K562 (cell line): ENCODE data around the gene STOX1. TPM values are rescaled to one million over a fixed set of nuclear protein-coding genes. Genes with fewer than 3 reads are reported as not detected.
A peak's percentile ranks its signal among the peaks of the same experiment; 100 is the strongest.

Source experiments
- ATF3 ChIP-seq, 2 experiments: fragments of 450-650 bp in 1 of 2; sonication (generic) in 1 of 2; formaldehyde crosslinking in 1 of 2; IDR thresholded peaks in 1 of 2; conservative IDR thresholded peaks in 1 of 2; 2 replicates each; pipeline versions ENCODE4 v1.6.1 to v1.8.1; 2016 to 2023; ENCODE audit warnings: mild to moderate bottlenecking in 2 of 2, moderate library complexity in 2 of 2, inconsistent platforms in 1 of 2, missing genetic modification reagents in 1 of 2
- CCNT2 ChIP-seq: IDR thresholded peaks from 2 replicates; pipeline ENCODE4 v1.6.1; 2011; ENCODE audit warnings: borderline replicate concordance, low read depth, mild to moderate bottlenecking, moderate library complexity, mixed read lengths, low read length; ENCODE audit not compliant: insufficient read length; ENCODE audit errors: extremely low read depth
- CREB1 ChIP-seq, 2 experiments: sonication (generic) in 1 of 2; formaldehyde crosslinking in 1 of 2; IDR thresholded peaks; 2 replicates each; pipeline versions ENCODE4 v1.6.1 to v1.8.0; 2012 to 2022; ENCODE audit warnings: inconsistent platforms in 1 of 2, mild to moderate bottlenecking in 1 of 2, missing genetic modification reagents in 1 of 2, moderate library complexity in 1 of 2
- EHMT2 ChIP-seq: fragments of 450-650 bp; IDR thresholded peaks from 2 replicates; pipeline ENCODE4 v1.6.1; 2018; ENCODE audit warnings: antibody characterized with exemption
- KAT7 ChIP-seq: sonication (generic); formaldehyde crosslinking; IDR thresholded peaks from 2 replicates; pipeline ENCODE4 v1.8.0; 2022; ENCODE audit warnings: missing genetic modification reagents, mild to moderate bottlenecking, borderline replicate concordance
- KDM5B ChIP-seq: fragments of 200-600 bp; sonication (generic); IDR thresholded peaks from 2 replicates; pipeline ENCODE4 v1.6.1; 2012; ENCODE audit warnings: low read depth, mild to moderate bottlenecking, moderate library complexity, low read length, control low read depth, inconsistent platforms; ENCODE audit not compliant: insufficient replicate concordance
- NBN ChIP-seq: fragments of 450-650 bp; IDR thresholded peaks from 2 replicates; pipeline ENCODE4 v1.6.1; 2016; ENCODE audit warnings: low read depth, mild to moderate bottlenecking
- NR4A1 ChIP-seq, 2 experiments: fragments of 250-450 bp in 1 of 2; fragments of 450-650 bp in 1 of 2; sonication (Bioruptor Pico) in 1 of 2; IDR thresholded peaks; 2 replicates each; pipeline versions ENCODE4 v1.4.0 to v1.6.1; 2016 to 2020; ENCODE audit warnings: mild to moderate bottlenecking in 2 of 2, missing compliant biosample characterization in 1 of 2, missing genetic modification characterization in 1 of 2, moderate library complexity in 1 of 2
- NUFIP1 ChIP-seq: fragments of 450-650 bp; IDR thresholded peaks from 2 replicates; pipeline ENCODE4 v1.6.1; 2018; ENCODE audit not compliant: partially characterized antibody
- RBM25 ChIP-seq: fragments of 200-400 bp; formaldehyde crosslinking; IDR thresholded peaks from 2 replicates; pipeline ENCODE4 v1.6.1; 2018; ENCODE audit warnings: low read length, low read depth, moderate library complexity; ENCODE audit not compliant: severe bottlenecking
- ZNF143 ChIP-seq: sonication (generic); formaldehyde crosslinking; IDR thresholded peaks from 2 replicates; pipeline ENCODE4 v1.9.0; 2022; ENCODE audit warnings: mild to moderate bottlenecking, missing genetic modification reagents
- ZNF175 ChIP-seq: fragments of 200-800 bp; sonication (Bioruptor generic); IDR thresholded peaks from 2 replicates; pipeline ENCODE4 v1.6.1; 2016; ENCODE audit warnings: low read depth, mild to moderate bottlenecking, missing genetic modification characterization, missing compliant biosample characterization
- polyA plus RNA-seq, 8 experiments: library from polyadenylated mRNA; depleted of rRNA in 4 of 8; stranded (reverse) in 5 of 8; unstranded in 3 of 8; fragments of >200 nt; fragmentation: Nextera tagmentation in 2 of 8; fragmentation: Illumina TruSeq in 1 of 8; extraction: Ambion mirVana in 2 of 8; extraction: Trizol in 1 of 8; gene quantifications; 2 replicates each; pipeline versions ENCODE4 v1.2.1 to v1.2.3, GENCODE V29; 2011 to 2014; ENCODE audit warnings: inconsistent platforms in 1 of 8, missing spikeins in 1 of 8
- total RNA-seq, 7 experiments: library from RNA; depleted of rRNA in 6 of 7; stranded (reverse); fragments of >200 nt in 6 of 7; fragmentation: Illumina TruSeq in 2 of 7; extraction: Trizol in 2 of 7; gene quantifications; 2 replicates each; pipeline versions ENCODE4 v1.2.1 to v1.2.3, GENCODE V29; 2011 to 2021; ENCODE audit warnings: low replicate concordance in 1 of 7
- TF ChIP-seq, protein P1 (sequence below): fragments of 250-450 bp; sonication (Bioruptor Pico); IDR thresholded peaks from 2 replicates; pipeline ENCODE4 v1.9.0; 2021; ENCODE audit warnings: mild to moderate bottlenecking, inconsistent platforms
- TF ChIP-seq, protein P2 (sequence below), 2 experiments: fragments of 450-650 bp; IDR thresholded peaks; 2 replicates each; pipeline ENCODE4 v1.6.1; 2018; ENCODE audit warnings: mild to moderate bottlenecking in 2 of 2, low read depth in 1 of 2; ENCODE audit not compliant: partially characterized antibody in 2 of 2
- TF ChIP-seq, protein P3 (sequence below), 2 experiments: fragments of 450-650 bp; conservative IDR thresholded peaks; 2 replicates each; pipeline ENCODE4 v1.6.1; 2017; ENCODE audit warnings: mild to moderate bottlenecking in 2 of 2, moderate library complexity in 2 of 2

Gene STOX1
- total and polyA plus RNA-seq, 9 of the 15 experiments (the other 6 are each of a cell fraction or from before 2014, with no cell fraction given) = 0.09 to 0.87 (median 0.29) TPM

DNA sequence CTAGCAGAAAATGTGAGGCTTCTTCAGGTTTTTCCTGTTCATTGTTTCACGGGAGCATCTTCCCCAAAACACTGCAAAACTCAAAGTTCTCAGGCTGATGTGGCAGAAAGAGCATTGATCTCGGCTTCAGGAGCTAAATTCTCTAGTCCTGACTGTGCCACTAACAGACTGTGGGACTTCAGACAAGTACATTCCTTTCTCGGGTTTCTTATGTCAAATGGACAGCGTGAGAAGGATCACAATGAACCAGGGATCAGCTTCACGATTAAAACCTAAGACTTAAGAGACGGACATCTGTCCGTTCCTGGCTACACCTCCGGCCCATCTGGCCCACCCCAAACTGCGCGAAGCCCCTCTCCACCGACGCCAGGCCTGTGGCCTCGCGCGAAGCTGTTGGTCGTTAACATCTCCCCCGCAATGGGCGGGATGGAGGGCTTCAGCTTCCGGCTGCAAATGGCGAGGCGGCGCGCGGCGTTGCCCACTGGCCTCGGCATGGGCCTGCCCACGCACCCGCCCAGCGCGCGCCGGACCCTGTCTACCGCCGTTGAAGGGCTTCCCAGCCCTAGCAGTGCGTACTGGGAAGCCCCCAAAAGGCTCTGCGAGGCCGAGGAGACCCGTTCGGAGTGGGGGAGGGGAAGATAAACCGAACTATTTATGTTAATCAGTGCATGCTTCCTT is 73.2 kb downstream of the STOX1 start (continued):
- peak; percentile 84; the same call in 1 of the 2 replicates for TF ChIP-seq KAT7
- TF ChIP-seq NUFIP1 = peak; percentile 83
- TF ChIP-seq ATF3 (IDR thresholded peaks at IDR 0.05) = no peak
- no peak for TF ChIP-seq ATF3 (CRISPR knock-in tag; conservative IDR thresholded peaks at IDR 0.05)
- no peak for TF ChIP-seq RBM25
- TF ChIP-seq NR4A1 (CRISPR knock-in tag; IDR thresholded peaks at IDR 0.05) = 0 out of 2 replicates have a peak, but pooled peaks have one; percentile 7
- peak; percentile 92 for TF ChIP-seq NR4A1 (tag; IDR thresholded peaks at IDR 0.05)
- TF ChIP-seq NBN = peak; percentile 63
- TF ChIP-seq, protein P1, sequence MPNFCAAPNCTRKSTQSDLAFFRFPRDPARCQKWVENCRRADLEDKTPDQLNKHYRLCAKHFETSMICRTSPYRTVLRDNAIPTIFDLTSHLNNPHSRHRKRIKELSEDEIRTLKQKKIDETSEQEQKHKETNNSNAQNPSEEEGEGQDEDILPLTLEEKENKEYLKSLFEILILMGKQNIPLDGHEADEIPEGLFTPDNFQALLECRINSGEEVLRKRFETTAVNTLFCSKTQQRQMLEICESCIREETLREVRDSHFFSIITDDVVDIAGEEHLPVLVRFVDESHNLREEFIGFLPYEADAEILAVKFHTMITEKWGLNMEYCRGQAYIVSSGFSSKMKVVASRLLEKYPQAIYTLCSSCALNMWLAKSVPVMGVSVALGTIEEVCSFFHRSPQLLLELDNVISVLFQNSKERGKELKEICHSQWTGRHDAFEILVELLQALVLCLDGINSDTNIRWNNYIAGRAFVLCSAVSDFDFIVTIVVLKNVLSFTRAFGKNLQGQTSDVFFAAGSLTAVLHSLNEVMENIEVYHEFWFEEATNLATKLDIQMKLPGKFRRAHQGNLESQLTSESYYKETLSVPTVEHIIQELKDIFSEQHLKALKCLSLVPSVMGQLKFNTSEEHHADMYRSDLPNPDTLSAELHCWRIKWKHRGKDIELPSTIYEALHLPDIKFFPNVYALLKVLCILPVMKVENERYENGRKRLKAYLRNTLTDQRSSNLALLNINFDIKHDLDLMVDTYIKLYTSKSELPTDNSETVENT = peak; percentile 93
- peak; percentile 57; the same call in 1 of the 2 replicates for TF ChIP-seq ZNF143
- TF ChIP-seq, protein P2, sequence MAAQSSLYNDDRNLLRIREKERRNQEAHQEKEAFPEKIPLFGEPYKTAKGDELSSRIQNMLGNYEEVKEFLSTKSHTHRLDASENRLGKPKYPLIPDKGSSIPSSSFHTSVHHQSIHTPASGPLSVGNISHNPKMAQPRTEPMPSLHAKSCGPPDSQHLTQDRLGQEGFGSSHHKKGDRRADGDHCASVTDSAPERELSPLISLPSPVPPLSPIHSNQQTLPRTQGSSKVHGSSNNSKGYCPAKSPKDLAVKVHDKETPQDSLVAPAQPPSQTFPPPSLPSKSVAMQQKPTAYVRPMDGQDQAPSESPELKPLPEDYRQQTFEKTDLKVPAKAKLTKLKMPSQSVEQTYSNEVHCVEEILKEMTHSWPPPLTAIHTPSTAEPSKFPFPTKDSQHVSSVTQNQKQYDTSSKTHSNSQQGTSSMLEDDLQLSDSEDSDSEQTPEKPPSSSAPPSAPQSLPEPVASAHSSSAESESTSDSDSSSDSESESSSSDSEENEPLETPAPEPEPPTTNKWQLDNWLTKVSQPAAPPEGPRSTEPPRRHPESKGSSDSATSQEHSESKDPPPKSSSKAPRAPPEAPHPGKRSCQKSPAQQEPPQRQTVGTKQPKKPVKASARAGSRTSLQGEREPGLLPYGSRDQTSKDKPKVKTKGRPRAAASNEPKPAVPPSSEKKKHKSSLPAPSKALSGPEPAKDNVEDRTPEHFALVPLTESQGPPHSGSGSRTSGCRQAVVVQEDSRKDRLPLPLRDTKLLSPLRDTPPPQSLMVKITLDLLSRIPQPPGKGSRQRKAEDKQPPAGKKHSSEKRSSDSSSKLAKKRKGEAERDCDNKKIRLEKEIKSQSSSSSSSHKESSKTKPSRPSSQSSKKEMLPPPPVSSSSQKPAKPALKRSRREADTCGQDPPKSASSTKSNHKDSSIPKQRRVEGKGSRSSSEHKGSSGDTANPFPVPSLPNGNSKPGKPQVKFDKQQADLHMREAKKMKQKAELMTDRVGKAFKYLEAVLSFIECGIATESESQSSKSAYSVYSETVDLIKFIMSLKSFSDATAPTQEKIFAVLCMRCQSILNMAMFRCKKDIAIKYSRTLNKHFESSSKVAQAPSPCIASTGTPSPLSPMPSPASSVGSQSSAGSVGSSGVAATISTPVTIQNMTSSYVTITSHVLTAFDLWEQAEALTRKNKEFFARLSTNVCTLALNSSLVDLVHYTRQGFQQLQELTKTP (IDR thresholded peaks at IDR 0.05; ENCODE audit: low read depth in 1 of 2, partially characterized antibody in 2 of 2) = peak; percentile 42 to 63
- TF ChIP-seq ZNF175 (CRISPR knock-in tag) = peak; percentile 66; the same call in 1 of the 2 replicates
- no peak for TF ChIP-seq CREB1 (IDR thresholded peaks at IDR 0.05)
- TF ChIP-seq CREB1 (CRISPR knock-in tag; IDR thresholded peaks at IDR 0.05) = no peak
- TF ChIP-seq EHMT2 = peak; percentile 78
- TF ChIP-seq, protein P3, sequence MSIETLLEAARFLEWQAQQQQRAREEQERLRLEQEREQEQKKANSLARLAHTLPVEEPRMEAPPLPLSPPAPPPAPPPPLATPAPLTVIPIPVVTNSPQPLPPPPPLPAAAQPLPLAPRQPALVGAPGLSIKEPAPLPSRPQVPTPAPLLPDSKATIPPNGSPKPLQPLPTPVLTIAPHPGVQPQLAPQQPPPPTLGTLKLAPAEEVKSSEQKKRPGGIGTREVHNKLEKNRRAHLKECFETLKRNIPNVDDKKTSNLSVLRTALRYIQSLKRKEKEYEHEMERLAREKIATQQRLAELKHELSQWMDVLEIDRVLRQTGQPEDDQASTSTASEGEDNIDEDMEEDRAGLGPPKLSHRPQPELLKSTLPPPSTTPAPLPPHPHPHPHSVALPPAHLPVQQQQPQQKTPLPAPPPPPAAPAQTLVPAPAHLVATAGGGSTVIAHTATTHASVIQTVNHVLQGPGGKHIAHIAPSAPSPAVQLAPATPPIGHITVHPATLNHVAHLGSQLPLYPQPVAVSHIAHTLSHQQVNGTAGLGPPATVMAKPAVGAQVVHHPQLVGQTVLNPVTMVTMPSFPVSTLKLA (conservative IDR thresholded peaks at IDR 0.05) = no peak
- peak; percentile 42 for TF ChIP-seq CCNT2
- TF ChIP-seq KDM5B = peak; percentile 61
